RPMI8226 (cell line): ENCODE measurements around the gene RAP2A.
A peak's percentile ranks its signal among the peaks of the same experiment; 100 is the strongest.

Source experiments
- DNase-seq: peaks from one replicate; pipeline ENCODE4 v3.0.0-alpha.2; 2015

The RAP2A gene

GRCh38 chr13:97433727-97434396, at the start of gene RAP2A:
Gene RAP2A, plus strand, starts transcription at chr13:97434169. Its CDS starts 302 bp downstream, at chr13:97434471.
- DNase-seq: peak; percentile 85

DNA sequence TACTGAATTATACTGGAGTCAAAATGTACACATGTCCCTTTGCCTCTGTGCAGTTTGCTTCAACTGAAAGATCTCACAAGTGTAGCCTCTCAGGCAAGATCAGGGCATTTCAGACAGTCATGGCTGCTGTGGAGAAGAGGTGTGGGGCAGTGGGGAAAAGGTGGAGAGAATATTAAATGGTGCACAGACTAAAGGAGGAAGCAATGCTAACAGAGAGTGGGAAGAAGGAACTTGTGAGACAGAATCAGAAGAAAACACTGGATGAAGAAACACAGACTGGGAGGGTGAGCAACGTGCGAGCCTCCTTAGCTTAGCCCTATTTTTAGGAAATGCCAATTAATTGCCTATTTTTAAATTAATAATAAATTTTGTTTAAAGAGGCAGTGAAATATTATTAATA, 49.6 kb upstream of the RAP2A start:
- DNase-seq: no peak

DNA sequence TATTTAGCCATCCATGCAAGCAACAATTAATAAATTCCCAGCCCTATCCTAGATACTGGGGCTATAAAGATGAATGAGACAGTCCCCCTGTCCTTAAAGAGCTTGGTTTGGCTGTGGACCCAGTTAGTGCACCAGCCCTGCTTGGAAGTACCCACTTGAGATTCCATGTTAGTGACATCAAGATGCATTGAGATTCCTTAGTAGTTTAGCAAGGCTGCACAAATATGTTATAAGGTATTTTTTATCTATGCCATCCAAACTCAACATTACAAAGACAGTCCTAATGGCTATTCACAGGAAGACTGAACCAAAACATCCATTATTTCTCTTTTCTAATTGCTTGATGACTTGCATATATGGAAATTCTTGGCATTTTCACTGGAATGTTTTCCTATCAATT, 48.8 kb upstream of the RAP2A start:
- DNase-seq: no peak

- DNase-seq: no peak
Observed at GRCh38 chr13:97385854-97386253, 48.1 kb upstream of the RAP2A start.

DNA sequence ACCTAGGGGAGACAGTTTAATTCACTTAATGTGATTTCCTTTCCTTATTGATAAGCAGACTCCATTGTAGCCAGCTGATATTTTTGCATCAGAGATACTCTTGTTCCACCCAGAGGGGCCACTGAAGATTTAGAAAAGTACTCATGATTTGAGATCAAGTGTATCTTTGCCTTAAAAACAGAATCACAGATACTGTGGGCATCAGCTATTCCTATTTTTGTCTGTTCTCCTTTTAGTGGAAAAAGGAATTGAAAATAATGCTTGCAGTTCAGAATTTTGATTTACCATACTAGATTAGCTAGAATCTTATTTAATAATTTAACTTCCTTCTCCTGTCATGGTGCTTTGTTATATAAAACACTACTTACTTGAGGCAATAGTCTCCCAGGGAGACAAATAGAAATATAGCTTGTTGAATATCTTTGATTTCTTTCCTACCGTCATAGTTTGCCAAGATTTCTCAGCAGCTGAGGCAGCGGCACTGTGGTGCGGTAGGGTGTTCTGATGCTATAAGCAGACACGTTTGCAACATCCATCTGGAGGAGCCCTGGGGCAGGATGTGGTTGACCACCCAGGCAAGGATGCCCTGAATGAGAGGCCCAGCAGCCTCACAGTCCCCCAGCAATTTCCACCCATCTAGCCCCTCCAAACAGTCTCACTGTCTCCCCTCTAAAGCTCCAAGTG, 47.0 kb upstream of the RAP2A start:
- DNase-seq: no peak

GRCh38 chr13:97387485-97387839, 46.5 kb upstream of the RAP2A start:
- no peak for DNase-seq

DNA sequence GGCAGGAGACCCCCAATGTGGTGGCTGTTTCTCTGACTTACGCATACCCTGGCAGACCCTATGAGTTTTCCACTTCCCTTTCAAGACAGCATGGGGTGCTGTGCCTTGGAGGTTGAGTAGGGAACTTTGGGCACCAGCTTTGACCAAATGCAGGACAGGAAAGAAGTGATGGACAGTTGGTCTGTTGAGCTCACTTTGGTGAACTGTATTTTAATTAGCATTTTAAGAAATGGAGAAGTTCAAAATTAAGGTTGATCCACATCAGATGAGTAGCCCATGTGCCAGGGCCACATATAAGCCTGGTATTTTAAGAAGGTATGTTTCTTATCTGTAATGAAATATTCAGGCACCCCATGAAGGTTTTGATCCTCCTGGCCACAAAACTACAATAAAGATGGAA, 46.1 kb upstream of the RAP2A start:
- DNase-seq: no peak

GRCh38 chr13:97388373-97388772, 45.6 kb upstream of the RAP2A start:
- no peak for DNase-seq

- DNase-seq: no peak
Observed at GRCh38 chr13:97390941-97391600, 42.9 kb upstream of the RAP2A start.

DNA sequence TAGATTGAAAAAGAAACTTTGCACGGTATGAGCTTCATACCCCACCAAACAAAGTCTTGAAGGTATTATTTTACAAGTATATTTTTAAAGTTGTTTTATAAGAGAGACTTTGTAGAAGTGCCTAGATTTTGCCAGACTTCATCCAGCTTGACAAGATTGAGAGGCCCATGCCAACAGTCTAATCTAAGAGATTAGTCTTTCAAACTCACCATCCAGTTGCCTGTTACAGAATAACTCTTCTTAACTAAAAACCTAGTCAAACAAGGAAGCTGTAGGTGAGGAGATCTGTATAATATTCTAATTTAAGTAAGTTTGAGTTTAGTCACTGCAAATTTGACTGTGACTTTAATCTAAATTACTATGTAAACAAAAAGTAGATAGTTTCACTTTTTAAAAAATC, 41.9 kb upstream of the RAP2A start:
- no peak for DNase-seq

GRCh38 chr13:97394542-97394941, 39.4 kb upstream of the RAP2A start:
- no peak for DNase-seq

GRCh38 chr13:97395447-97396136, 38.4 kb upstream of the RAP2A start:
- no peak for DNase-seq

- no peak for DNase-seq
Observed at GRCh38 chr13:97397267-97397666, 36.7 kb upstream of the RAP2A start.

DNA sequence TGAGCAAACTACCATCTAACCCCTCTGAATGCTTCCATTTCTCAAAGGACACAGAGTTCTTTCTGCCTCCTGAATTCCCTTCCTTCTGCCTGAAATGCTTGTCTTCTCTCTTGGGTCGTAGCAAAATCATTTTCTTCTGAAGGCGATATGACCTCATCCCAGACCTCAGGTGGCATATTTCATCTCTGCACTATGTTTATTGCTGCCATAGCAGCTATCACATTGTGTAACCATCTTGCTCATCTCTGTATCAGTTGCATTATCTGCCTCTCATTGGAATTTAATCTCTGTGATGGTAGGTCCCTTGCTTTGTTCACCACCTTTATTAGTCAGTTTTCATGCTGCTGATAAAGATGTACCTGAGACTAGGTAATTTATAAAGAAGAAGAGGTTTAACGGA, 32.5 kb upstream of the RAP2A start:
- no peak for DNase-seq

GRCh38 chr13:97403893-97404750, 29.8 kb upstream of the RAP2A start:
- no peak for DNase-seq

- no peak for DNase-seq
Observed at GRCh38 chr13:97407540-97407939, 26.4 kb upstream of the RAP2A start.

- no peak for DNase-seq
Observed at GRCh38 chr13:97408938-97409337, 25.0 kb upstream of the RAP2A start.

DNA sequence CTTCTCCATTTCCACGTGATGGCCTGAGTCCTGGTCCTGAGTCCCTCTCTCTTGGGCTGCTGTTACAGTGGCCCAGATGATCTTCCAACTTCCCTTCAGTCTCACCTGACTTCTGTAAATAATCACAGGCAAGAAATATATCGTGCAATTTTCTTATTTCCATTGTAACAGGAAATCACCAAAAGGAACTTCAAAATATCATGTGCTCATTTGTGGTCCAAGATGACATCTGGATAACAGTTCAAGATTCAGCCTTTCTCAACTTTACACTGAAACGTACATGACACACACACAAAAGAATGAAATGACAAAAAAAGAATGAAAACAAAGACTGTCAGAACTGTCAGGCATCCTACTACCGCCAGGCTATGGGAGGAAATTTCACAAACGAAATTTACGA, 22.0 kb upstream of the RAP2A start:
- DNase-seq: no peak

- no peak for DNase-seq
Observed at GRCh38 chr13:97413694-97414093, 20.3 kb upstream of the RAP2A start.

GRCh38 chr13:97414392-97414791, 19.6 kb upstream of the RAP2A start:
- DNase-seq: no peak

DNA sequence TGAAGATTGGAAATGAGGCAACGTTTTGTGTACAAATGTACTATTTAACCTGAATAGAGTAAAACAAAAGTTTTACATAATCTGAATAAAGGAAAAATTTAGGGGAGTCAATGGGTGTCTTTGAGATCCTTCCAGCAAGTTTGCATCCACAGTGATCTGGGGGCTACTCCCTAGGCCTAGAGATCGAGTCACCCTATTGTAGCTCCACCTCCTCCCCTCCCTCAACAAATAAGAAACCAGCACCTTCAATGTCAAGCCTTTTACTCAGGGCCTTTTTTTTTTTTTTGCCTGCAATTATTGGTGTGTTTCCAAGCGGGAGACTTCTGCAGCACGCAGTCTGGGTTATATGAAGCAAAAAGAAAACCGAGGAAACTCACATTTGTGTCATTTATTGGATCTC, 16.3 kb upstream of the RAP2A start:
- DNase-seq: no peak

GRCh38 chr13:97422118-97423054, 11.6 kb upstream of the RAP2A start:
- DNase-seq: no peak
